Hippocampal formation (tissue), 2 donors: ENCODE measurements around the gene OR4F15.

Experiments
- DNase-seq, 2 donors: peaks; one replicate each; lab custom pipeline; 2025; lab: John Stamatoyannopoulos, UW

OR4F15 gene

GRCh38 chr15:101804375-101804774, 7.6 kb upstream of the OR4F15 start:
- no peak for DNase-seq

GRCh38 chr15:101804941-101805340, 7.1 kb upstream of the OR4F15 start:
- DNase-seq = no peak

GRCh38 chr15:101805605-101806345, 6.2 kb upstream of the OR4F15 start:
- no peak for DNase-seq

- no peak for DNase-seq
Measured at GRCh38 chr15:101807345-101807945, 4.6 kb upstream of the OR4F15 start.

- no peak for DNase-seq
Measured at GRCh38 chr15:101808201-101808600, 3.8 kb upstream of the OR4F15 start.

- no peak for DNase-seq
Measured at GRCh38 chr15:101810456-101810855, 1.5 kb upstream of the OR4F15 start.

- no peak for DNase-seq
Measured at GRCh38 chr15:101810876-101811275, 1.1 kb upstream of the OR4F15 start.

GRCh38 chr15:101813803-101814534, 2.0 kb downstream of the OR4F15 start:
- no peak for DNase-seq

GRCh38 chr15:101820781-101821180, 8.8 kb downstream of the OR4F15 start:
- no peak for DNase-seq

- DNase-seq = no peak
Measured at GRCh38 chr15:101827257-101827656, 15.3 kb downstream of the OR4F15 start.

- DNase-seq = no peak
Measured at GRCh38 chr15:101828774-101829173, 16.8 kb downstream of the OR4F15 start.

- DNase-seq = no peak
Measured at GRCh38 chr15:101841656-101842055, 29.7 kb downstream of the OR4F15 start.

GRCh38 chr15:101844916-101845315, 32.9 kb downstream of the OR4F15 start:
- no peak for DNase-seq

- no peak for DNase-seq
Measured at GRCh38 chr15:101852356-101852755, 40.4 kb downstream of the OR4F15 start.
